Transverse colon (tissue), 3 donors: ENCODE measurements around the gene GOLPH3L.

ENCODE experiments used
- CTCF ChIP-seq, 5 experiments: fragments of 200-600 bp in 3 of 5; fragments of 450-650 bp in 2 of 5; sonication (generic) in 3 of 5; IDR thresholded peaks; 1 replicate in 2 of 5; 2 replicates in 3 of 5; pipeline ENCODE4 v1.5.1; 2016 to 2017; ENCODE audit warnings: antibody characterized with exemption in 5 of 5, inconsistent platforms in 3 of 5, mild to moderate bottlenecking in 2 of 5, moderate library complexity in 1 of 5
- EP300 ChIP-seq: sonication (generic); formaldehyde crosslinking; IDR thresholded peaks from one replicate; pipeline ENCODE4 v1.6.1; 2017; ENCODE audit warnings: antibody characterized with exemption, low read depth

DNA sequence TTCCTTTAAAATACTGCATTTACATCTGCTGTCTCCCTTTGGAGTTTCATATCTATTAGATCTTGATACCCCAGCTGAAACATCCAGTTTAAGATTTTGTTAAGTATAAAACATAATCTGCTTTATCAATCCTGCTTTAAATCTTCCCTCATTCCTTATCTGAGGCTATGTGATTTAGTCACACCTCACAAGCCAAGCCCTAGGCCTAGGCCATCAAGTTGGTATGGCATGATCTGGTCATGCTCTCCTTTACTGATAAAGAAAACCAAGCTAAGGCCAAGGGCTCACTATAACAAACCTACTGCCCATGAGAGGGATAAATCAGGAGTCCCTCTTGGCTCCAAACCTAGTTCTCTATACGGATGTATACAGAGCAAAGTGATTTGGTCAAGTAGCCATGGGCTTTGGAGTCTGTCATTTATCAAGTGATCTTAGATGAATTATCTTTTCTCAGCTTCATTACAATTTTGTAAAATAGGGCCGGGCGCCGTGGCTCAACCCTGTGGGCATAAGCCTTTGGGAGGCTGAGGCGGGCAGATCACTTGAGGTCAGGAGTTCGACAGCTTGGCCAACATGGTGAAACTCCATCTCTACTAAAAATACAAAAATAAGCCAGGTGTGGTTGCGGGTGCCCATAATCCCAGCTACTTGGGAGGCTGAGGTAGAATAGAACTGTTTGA, 90.4 kb downstream of the GOLPH3L start:
- no peak for TF ChIP-seq EP300
- no peak for TF ChIP-seq CTCF (IDR thresholded peaks at IDR 0.05)
